Cardiac muscle cell (in vitro differentiated cells and primary cell): ENCODE data around the gene KDM4B. TPM values are rescaled to one million over a fixed set of nuclear protein-coding genes. Genes with fewer than 3 reads are reported as not detected.

ENCODE experiments used
- DNase-seq, 2 donors: peaks; one replicate each; pipeline versions ENCODE4 v3.0.0 to v3.0.0-alpha.2; 2010 to 2017; ENCODE audit warnings: low read depth in 1 of 2, low spot score in 1 of 2
- H3K27ac ChIP-seq: fragments of 200-600 bp; sonication (generic); 2 replicates; pipeline ENCODE4 v1.5.1; 2016
- H3K27me3 ChIP-seq: fragments of 200-600 bp; sonication (generic); 2 replicates; pipeline ENCODE4 v1.6.0; 2016; ENCODE audit warnings: control low read depth
- H3K36me3 ChIP-seq: fragments of 200-600 bp; sonication (generic); 2 replicates; pipeline ENCODE4 v1.5.1; 2016; ENCODE audit warnings: control low read depth
- H3K4me1 ChIP-seq: fragments of 200-600 bp; sonication (generic); 2 replicates; pipeline ENCODE4 v1.8.1; 2017; ENCODE audit warnings: low read depth, mild to moderate bottlenecking, mixed run types
- H3K4me3 ChIP-seq: fragments of 200-600 bp; sonication (generic); 2 replicates; pipeline ENCODE4 v1.5.1; 2016; ENCODE audit warnings: mild to moderate bottlenecking
- H3K9me3 ChIP-seq: fragments of 200-600 bp; sonication (generic); 2 replicates; pipeline ENCODE4 v1.5.1; 2017; ENCODE audit warnings: low read depth, mild to moderate bottlenecking, control low read depth
- CTCF ChIP-seq: IDR thresholded peaks from 2 replicates; pipeline ENCODE4 v1.5.1; 2012; ENCODE audit warnings: low read depth, mild to moderate bottlenecking, low read length
- polyA plus RNA-seq: library from polyadenylated mRNA; unstranded; fragments of >200 nt; fragmentation: Nextera tagmentation; extraction: Ambion mirVana; gene quantifications from 2 replicates; pipeline ENCODE4 v1.2.1, GENCODE V29; 2016
- total RNA-seq: library from RNA; depleted of rRNA; stranded (reverse); fragments of >200 nt; gene quantifications from 2 replicates; pipeline ENCODE4 v1.2.3, GENCODE V29; 2016

KDM4B gene
- total and polyA plus RNA-seq, 2 experiments from 2014 or later: 74.6 to 90.6 TPM

- TF ChIP-seq CTCF: no peak
- Histone ChIP-seq H3K9me3 (no peaks in the 10 kb centered on the region), H3K36me3 (peaks cover 9% of the 10 kb centered on the region), H3K27me3 (no peaks in the 10 kb centered on the region), H3K4me1 (peaks cover 12% of the 10 kb centered on the region), H3K4me3 (no peak overlapping the region), H3K27ac (peak overlapping the region; percentile 72)
- no peak for DNase-seq
These were observed 61.4 kb downstream of the KDM4B start for GRCh38 chr19:5030136-5030820.

- H3K27me3 ChIP-seq: no peaks in the 10 kb centered on the region
- peaks cover 12% of the 10 kb centered on the region for H3K4me1 ChIP-seq
- TF ChIP-seq CTCF: no peak
- DNase-seq: no peak
- H3K4me3 ChIP-seq: no peak overlapping the region
- no peaks in the 10 kb centered on the region for H3K9me3 ChIP-seq
- H3K36me3 ChIP-seq: peaks cover 9% of the 10 kb centered on the region
- peak overlapping the region; percentile 72 for H3K27ac ChIP-seq
These were observed 61.9 kb downstream of the KDM4B start for GRCh38 chr19:5030822-5031221.

- H3K9me3 ChIP-seq: no peaks in the 10 kb centered on the region
- peaks cover 9% of the 10 kb centered on the region for H3K36me3 ChIP-seq
- DNase-seq: peak; percentile 80 to 85
- H3K4me1 ChIP-seq: peaks cover 18% of the 10 kb centered on the region
- H3K27ac ChIP-seq: peak overlapping the region; percentile 72
- no peak overlapping the region for H3K4me3 ChIP-seq
- TF ChIP-seq CTCF: peak; percentile 92
- H3K27me3 ChIP-seq: no peaks in the 10 kb centered on the region
These were observed 62.6 kb downstream of the KDM4B start for GRCh38 chr19:5031231-5032100.

GRCh38 chr19:5032101-5032967, 63.4 kb downstream of the KDM4B start:
- Histone ChIP-seq H3K9me3 (no peaks in the 10 kb centered on the region), H3K36me3 (peaks cover 9% of the 10 kb centered on the region), H3K27ac (peak overlapping the region; percentile 44), H3K27me3 (no peaks in the 10 kb centered on the region), H3K4me3 (no peak overlapping the region), H3K4me1 (peaks cover 25% of the 10 kb centered on the region)
- no peak for TF ChIP-seq CTCF
- peak in 1 of 2 donors; percentile 52 for DNase-seq

GRCh38 chr19:5035105-5035761, 66.3 kb downstream of the KDM4B start:
- Histone ChIP-seq H3K9me3 (no peaks in the 10 kb centered on the region), H3K4me3 (no peak overlapping the region), H3K27ac (no peak overlapping the region), H3K36me3 (peaks cover 9% of the 10 kb centered on the region), H3K4me1 (peaks cover 29% of the 10 kb centered on the region), H3K27me3 (no peaks in the 10 kb centered on the region)
- no peak for DNase-seq
- no peak for TF ChIP-seq CTCF
